Motor neuron (in vitro differentiated cells): ENCODE measurements around the gene REG4. TPM values are rescaled to one million over a fixed set of nuclear protein-coding genes. Genes with fewer than 3 reads are reported as not detected.

Experiments
- ATAC-seq, 8 experiments: fragments of 200-7000 bp; cut with Tn5 transposase; replicated peaks in 6 of 8; 2 replicates each; pipeline ENCODE4 v1.8.0; 2021; ENCODE audit warnings: mild to moderate bottlenecking in 8 of 8, moderate library complexity in 8 of 8
- H3K27ac ChIP-seq, 2 donors: fragments of 250-450 bp; sonication (Bioruptor Pico); 2 replicates each; pipeline ENCODE4 v1.9.0; 2021; ENCODE audit warnings: antibody characterized with exemption in 2 of 2, mild to moderate bottlenecking in 2 of 2, moderate library complexity in 1 of 2
- H3K4me1 ChIP-seq, 2 donors: fragments of 250-450 bp; sonication (Bioruptor Pico); replicated peaks in 1 of 2; 2 replicates each; pipeline ENCODE4 v1.6.1; 2021; ENCODE audit warnings: antibody characterized with exemption in 2 of 2, mild to moderate bottlenecking in 2 of 2, moderate library complexity in 1 of 2
- H3K4me3 ChIP-seq, 5 donors: fragments of 250-450 bp; sonication (Bioruptor Pico); 2 replicates each; pipeline ENCODE4 v1.9.0; 2021; ENCODE audit warnings: antibody characterized with exemption in 5 of 5, mild to moderate bottlenecking in 5 of 5, moderate library complexity in 4 of 5
- WGBS, 10 experiments: fragments of 450-650 bp; shearing (Covaris generic); methylation state at CpG; one replicate each; pipeline ENCODE4 v1.0.0; 2022; 5-methylcytosine and 5-hydroxymethylcytosine counted together
- in situ Hi-C, 9 experiments: fragments of 400-800 bp; cut with MboI; loops; one replicate each; pipeline ENCODE4 v1.15.0; 2021; ENCODE audit warnings: low sequenced_read_pairs in 9 of 9, low pct_unique_long_range_greater_than_20kb in 2 of 9; ENCODE audit not compliant: unreplicated experiment in 9 of 9
- total RNA-seq, 8 experiments: library from RNA; unstranded; fragments of 300-600 nt; gene quantifications; 2 replicates each; pipeline versions ENCODE4 v1.2.3 to v1.2.4, GENCODE V29; 2022

Gene REG4
- total RNA-seq, 8 experiments from 2014 or later: 0.14 to 1.1 (median 0.29) TPM; not detected in 3

DNA sequence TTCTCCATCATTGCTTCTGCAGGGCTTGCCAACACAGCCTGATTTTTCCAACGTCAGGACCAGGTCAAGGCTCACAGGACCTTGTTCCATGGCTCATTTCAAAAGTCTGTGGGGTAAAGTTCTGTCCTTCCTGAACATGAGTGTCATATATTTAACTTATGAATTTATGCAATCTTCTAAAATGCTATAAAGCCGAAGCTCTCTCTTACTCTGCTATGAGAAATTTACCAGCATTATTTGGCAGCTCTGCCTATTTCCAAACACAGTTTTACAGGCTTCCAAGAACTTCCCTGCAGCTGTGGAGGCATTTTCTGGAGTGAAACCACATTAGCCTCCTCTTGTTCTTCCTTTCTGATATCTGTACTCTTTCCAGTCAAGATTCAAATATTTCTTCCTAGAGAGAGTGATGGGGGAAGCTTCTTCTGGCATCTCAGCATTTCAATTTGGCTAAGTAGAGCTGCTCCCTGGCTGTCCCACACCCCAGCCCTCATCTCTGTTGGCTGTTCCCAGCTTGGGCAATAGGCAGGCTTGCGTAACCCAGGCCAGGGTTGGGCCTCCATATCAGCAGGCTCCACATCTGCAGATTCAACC, 27.0 kb downstream of the REG4 start:
- Histone ChIP-seq H3K4me3 (no peak overlapping the region), H3K27ac (no peak overlapping the region), H3K4me1 (peaks cover 0 to 8% of the 10 kb centered on the region in 2 donors)
- peak in 2 of 8 experiments; percentile 69 to 77 for ATAC-seq
- in situ Hi-C loops: no loop called here
- WGBS, 10 experiments: 0 to 95% (median 70%) methylated on average over 1 to 3 of the region's 3 CpGs; no CpG with 5 or more reads in 2 of the 10 experiments

- no peak overlapping the region for H3K27ac ChIP-seq
- H3K4me1 ChIP-seq: peaks cover 0 to 8% of the 10 kb centered on the region in 2 donors
- 39 to 86% (median 75%) methylated on average over 2 to 6 of the region's 6 CpGs for whole genome bisulfite sequencing, 10 experiments
- H3K4me3 ChIP-seq: no peak overlapping the region
- ATAC-seq: peak in 4 of 8 experiments; percentile 32 to 38 (median 36)
- in situ Hi-C loops: no loop called here
Observed at GRCh38 chr1:119783354-119784185, 27.7 kb downstream of the REG4 start.

DNA sequence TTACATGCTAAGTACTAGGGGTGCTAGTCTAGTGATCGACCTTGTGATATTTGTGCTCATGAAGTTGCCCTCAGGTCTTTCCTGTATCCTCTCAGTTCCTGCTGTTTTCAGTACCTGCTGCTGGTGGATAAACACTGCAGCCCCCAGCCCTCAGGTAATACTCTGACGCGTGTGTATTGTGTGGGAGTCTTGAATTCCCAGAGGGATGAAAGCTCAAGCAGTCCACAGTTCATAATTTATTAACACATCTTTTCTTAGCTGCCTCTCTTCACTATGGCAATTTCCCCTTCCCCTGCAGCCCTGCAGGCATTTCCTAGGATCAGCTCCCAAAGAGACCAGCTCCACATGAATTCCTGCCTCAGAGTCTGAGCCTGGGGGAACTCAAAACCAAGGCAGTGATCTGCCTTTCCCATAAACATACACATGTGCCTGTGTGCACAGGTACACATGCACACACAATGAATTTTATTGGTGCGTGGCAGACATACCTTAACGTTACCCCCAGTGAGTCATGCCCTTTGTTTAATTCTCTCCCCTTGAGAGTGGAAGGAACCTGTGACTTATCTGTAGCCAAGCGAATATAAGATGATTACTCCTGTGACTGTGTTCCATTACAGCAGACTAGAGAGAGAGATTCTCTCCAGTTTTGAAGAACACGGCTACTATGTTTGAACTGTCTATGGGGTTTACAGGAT, 28.5 kb downstream of the REG4 start:
- whole genome bisulfite sequencing, 10 experiments: 0 to 90% (median 71%) methylated on average over 1 to 7 of the region's 7 CpGs; no CpG with 5 or more reads in 1 of the 10 experiments
- in situ Hi-C loops: no loop called here
- peaks cover 0 to 8% of the 10 kb centered on the region in 2 donors for H3K4me1 ChIP-seq
- ATAC-seq: peak in 5 of 8 experiments; percentile 21 to 83 (median 49)
- H3K4me3 ChIP-seq: no peak overlapping the region
- H3K27ac ChIP-seq: no peak overlapping the region

DNA sequence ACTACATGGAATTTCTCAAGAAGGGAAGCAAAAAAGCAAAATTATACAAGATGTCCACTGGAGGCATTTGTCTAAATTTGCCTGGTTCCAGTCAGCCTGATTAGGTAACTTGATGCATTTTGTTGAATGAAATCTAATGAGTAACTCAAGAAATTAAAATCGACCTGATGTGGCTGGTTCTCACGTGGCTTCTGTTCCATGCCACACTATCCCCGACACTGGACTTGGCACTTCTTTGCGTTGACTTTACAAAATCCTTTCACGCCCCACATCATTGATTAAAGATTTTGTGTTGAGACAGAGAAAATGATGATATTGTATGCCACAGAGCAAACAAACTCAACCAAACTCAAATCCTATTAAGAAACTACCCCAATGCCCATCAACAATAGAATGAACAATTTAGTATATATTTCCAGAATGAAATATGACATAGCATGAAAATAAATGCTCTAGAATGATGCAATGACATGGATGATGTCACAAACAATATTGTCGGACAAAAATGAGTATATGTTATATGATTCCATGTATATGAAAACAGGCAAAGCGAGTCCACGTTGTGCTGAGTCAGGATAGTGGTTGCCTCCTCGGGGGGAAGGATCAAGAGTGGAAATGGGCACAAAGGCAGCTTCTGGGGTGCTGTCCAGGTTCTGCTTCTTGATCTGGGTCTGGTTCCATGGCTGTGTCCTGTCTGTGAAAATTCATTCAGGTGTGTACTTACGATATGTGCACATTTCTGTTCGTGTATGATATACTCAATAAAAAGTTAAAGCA, 29.6 kb downstream of the REG4 start:
- H3K4me3 ChIP-seq: no peak overlapping the region
- no peak overlapping the region for H3K27ac ChIP-seq
- peaks cover 0 to 8% of the 10 kb centered on the region in 2 donors for H3K4me1 ChIP-seq
- ATAC-seq: no peak
- 70 to 90% (median 81%) methylated on average over 2 to 11 of the region's 11 CpGs for WGBS, 10 experiments
- in situ Hi-C loops: no loop called here

DNA sequence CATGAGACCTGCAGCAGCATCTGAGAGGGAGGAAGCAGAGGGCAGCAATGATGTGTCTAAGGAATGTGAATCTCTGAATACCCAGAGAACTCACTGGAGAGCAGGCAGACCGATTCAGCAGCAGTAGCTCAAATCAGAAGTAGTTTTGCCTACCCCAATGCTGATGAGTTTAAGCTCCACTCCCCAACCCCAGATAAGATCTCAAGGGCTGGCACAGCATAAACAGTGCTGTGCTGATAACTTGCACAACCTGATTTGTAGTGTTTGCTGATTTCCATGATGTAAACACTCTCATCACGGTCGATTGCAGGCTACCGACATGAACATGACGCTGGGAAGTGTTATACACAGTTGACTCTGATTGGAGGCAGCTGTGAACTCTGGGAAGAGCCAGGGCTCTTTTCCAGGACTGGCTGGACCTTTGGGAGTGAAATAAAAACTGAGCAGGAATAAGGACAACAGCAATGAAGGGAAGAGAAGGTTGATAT, 31.3 kb downstream of the REG4 start:
- no peak overlapping the region for H3K4me3 ChIP-seq
- in situ Hi-C loops: no loop called here
- H3K4me1 ChIP-seq: peaks cover 0 to 8% of the 10 kb centered on the region in 2 donors
- peak in 3 of 8 experiments; percentile 60 to 76 (median 62) for ATAC-seq
- 5 to 100% (median 82%) methylated on average over 1 to 5 of the region's 5 CpGs; no CpG with 5 or more reads in 2 of the 10 experiments for WGBS, 10 experiments
- H3K27ac ChIP-seq: no peak overlapping the region

- in situ Hi-C loops: no loop called here
- Histone ChIP-seq H3K4me3 (no peak overlapping the region), H3K4me1 (peaks cover 0 to 8% of the 10 kb centered on the region in 2 donors), H3K27ac (no peak overlapping the region)
- 27 to 91% (median 79%) methylated on average over 2 to 13 of the region's 13 CpGs; no CpG with 5 or more reads in 1 of the 10 experiments for WGBS, 10 experiments
- ATAC-seq: no peak
Observed at GRCh38 chr1:119778886-119779560, 32.2 kb downstream of the REG4 start.

- 78 to 100% (median 92%) methylated on average over 2 to 6 of the region's 6 CpGs for WGBS, 10 experiments
- H3K4me3 ChIP-seq: no peak overlapping the region
- no peak for ATAC-seq
- H3K27ac ChIP-seq: no peak overlapping the region
- in situ Hi-C loops: no loop called here
- peaks cover 0 to 8% of the 10 kb centered on the region in 2 donors for H3K4me1 ChIP-seq
Observed at GRCh38 chr1:119778359-119778758, 32.9 kb downstream of the REG4 start.

DNA sequence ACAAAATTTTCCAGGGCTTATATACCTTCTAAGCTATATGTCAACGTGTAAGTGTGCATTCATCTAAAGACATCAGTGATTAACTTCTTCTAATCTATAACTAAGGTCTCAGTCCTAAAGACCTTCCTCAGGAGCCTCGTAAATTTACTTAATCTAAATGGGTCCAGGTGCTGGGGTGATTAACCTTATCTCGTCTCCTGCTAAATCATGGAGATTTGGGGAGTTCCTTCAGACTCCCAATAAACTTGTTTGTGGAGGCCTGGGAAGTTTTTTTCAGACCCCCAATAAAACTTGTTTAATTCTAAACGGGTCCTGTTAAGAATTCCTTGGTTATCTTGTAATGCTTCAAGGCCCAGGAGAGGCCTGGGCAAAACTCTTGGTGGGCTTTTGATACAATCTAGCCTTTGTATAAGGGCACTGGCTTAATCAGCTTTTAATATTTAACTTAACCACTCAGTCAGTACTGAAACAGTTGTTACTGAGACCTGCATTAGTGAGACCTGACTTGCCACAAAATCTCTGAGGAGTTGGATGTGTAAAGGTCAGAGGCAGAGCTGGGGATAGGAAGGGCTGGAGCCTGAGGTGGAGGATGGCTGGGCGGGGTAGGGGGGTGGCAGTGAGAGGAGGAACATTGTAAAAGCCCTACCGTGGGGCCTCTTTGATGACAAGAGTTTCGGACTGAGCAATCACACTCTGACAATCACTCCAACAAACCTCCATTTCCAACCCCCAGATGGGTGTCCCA, 36.3 kb downstream of the REG4 start:
- in situ Hi-C loops: no loop called here
- H3K27ac ChIP-seq: no peak overlapping the region
- WGBS, 10 experiments: 40 to 85% (median 67%) methylated on average over 1 to 7 of the region's 7 CpGs
- H3K4me3 ChIP-seq: no peak overlapping the region
- H3K4me1 ChIP-seq: no peaks in the 10 kb centered on the region
- no peak for ATAC-seq

DNA sequence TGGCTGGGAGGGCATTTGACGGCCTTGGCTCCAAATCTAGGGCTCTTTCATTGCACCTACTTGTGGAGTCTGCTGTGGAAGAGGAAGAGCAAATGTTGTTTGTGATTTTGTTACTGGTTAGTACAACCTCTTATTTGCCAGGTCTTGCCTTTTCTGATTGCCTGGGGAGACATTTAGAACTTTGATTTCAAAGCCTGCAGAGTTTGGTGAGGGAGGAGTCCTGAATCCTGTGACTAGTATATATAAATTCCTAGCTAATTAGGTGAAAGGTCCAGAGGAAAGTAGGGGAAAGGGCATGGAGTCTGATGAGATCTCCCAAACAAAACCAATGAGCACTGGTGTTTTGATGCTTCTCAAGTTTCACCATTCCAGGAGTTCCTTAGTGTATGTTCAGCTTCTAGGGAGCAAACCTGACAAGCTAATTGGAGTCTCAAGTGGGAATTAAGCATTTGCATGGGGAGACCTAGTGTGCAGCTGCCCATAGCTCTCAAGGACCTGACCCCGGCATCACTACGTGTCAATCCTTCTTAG, 37.5 kb downstream of the REG4 start:
- ATAC-seq: no peak
- H3K27ac ChIP-seq: no peak overlapping the region
- 61 to 100% (median 85%) methylated on average over 1 to 3 of the region's 3 CpGs; no CpG with 5 or more reads in 1 of the 10 experiments for WGBS, 10 experiments

DNA sequence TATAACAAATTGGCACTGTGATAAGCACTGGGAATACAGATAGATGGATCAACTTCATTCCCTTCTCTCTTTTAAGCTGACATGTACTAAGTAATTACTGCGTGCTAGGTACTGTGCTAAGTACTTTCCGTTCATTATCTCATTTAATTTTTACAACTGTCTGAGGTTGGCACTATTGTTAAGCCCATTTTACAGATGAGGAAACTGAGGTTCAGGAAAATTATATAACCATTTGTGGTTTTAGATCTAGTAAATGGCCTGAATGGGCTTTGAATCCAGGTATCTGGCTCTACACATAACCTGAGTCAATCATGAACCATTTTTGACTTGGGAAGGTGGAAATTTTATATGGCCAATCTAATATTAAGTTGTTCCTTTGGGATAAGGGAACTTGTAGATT, 39.0 kb downstream of the REG4 start:
- WGBS, 10 experiments: 60 to 100% (median 91%) methylated on average over 2 of the region's 2 CpGs
- Histone ChIP-seq H3K27ac (no peak overlapping the region), H3K4me1 (no peaks in the 10 kb centered on the region), H3K4me3 (no peak overlapping the region)
- ATAC-seq: no peak
- in situ Hi-C loops: no loop called here

More for the DNA sequence above, 37.5 kb downstream of the REG4 start:
- Histone ChIP-seq H3K4me3 (no peak overlapping the region), H3K4me1 (no peaks in the 10 kb centered on the region)
- in situ Hi-C loops: no loop called here

- no peaks in the 10 kb centered on the region for H3K4me1 ChIP-seq
- no peak for ATAC-seq
- 21 to 100% (median 90%) methylated on average over 1 to 3 of the region's 3 CpGs for WGBS, 10 experiments
- H3K4me3 ChIP-seq: no peak overlapping the region
- H3K27ac ChIP-seq: no peak overlapping the region
- in situ Hi-C loops: no loop called here
Observed at GRCh38 chr1:119771770-119772169, 39.5 kb downstream of the REG4 start.
